Thoracic aorta (tissue), 2 donors: Measurements from ENCODE around the gene ALG5. TPM values are rescaled to one million over a fixed set of nuclear protein-coding genes. Genes with fewer than 3 reads are reported as not detected.

Source experiments
- ATAC-seq: fragments of 150-250 bp; one replicate; pipeline ENCODE4 v1.8.0; 2017; ENCODE audit warnings: low read depth; ENCODE audit not compliant: insufficient number of reproducible peaks, low FRiP score
- DNase-seq: peaks from one replicate; pipeline ENCODE4 v3.0.0-alpha.2; 2020; ENCODE audit warnings: low spot score
- H3K27ac ChIP-seq, 2 donors: fragments of 200-600 bp; sonication (generic); 1 replicate in 1 of 2; 2 replicates in 1 of 2; pipeline ENCODE4 v1.5.1; 2016; ENCODE audit warnings: mild to moderate bottlenecking in 2 of 2, moderate library complexity in 2 of 2
- H3K27me3 ChIP-seq: fragments of 200-600 bp; sonication (generic); replicated peaks from 2 replicates; pipeline ENCODE4 v1.6.0; 2016; ENCODE audit warnings: mild to moderate bottlenecking; ENCODE audit not compliant: insufficient read depth
- H3K36me3 ChIP-seq: fragments of 200-600 bp; sonication (generic); one replicate; pipeline ENCODE4 v1.5.1; 2016
- H3K4me1 ChIP-seq, 2 donors: fragments of 200-600 bp; sonication (generic); 1 replicate in 1 of 2; 2 replicates in 1 of 2; pipeline versions ENCODE4 v1.5.1 to v1.6.0; 2016; ENCODE audit warnings: low read depth in 2 of 2, mild to moderate bottlenecking in 1 of 2; ENCODE audit not compliant: control insufficient read depth in 1 of 2
- H3K4me3 ChIP-seq: fragments of 200-600 bp; sonication (generic); 2 replicates; pipeline ENCODE4 v1.5.1; 2016; ENCODE audit warnings: mild to moderate bottlenecking
- H3K9me3 ChIP-seq: fragments of 200-600 bp; sonication (generic); 2 replicates; pipeline ENCODE4 v1.5.1; 2016
- total RNA-seq, 2 donors: library from RNA; depleted of rRNA; stranded (reverse); fragments of >200 nt; gene quantifications; one replicate each; pipeline versions ENCODE4 v1.1.0 to v1.2.3, GENCODE V29; 2016
- TF ChIP-seq, protein P1 (sequence below): fragments of 200-600 bp; sonication (generic); IDR thresholded peaks from one replicate; pipeline ENCODE4 v1.5.1; 2019; ENCODE audit warnings: antibody characterized with exemption

Gene ALG5
- total RNA-seq, 2 donors from 2014 or later, result 13.5 to 19.9 TPM

DNA sequence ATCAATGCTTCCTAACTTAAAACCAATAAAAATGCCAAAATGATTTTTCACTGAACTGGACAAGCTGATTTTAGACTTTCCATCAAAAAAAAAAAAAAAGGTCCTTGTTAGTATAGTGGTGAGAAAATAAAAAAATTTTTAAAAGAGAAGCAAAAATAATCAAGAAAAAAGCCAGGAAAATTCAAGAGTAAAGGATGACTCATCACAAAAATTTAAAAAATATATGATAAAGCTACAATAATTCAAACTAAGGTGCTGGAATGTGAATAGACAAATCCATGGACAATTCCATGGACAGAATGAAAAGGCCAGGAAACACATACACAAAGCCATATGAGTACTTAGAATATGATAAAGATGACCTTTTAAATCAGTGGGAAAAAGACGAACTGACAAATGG is 26.1 kb downstream of the ALG5 start:
- TF ChIP-seq, protein P1, sequence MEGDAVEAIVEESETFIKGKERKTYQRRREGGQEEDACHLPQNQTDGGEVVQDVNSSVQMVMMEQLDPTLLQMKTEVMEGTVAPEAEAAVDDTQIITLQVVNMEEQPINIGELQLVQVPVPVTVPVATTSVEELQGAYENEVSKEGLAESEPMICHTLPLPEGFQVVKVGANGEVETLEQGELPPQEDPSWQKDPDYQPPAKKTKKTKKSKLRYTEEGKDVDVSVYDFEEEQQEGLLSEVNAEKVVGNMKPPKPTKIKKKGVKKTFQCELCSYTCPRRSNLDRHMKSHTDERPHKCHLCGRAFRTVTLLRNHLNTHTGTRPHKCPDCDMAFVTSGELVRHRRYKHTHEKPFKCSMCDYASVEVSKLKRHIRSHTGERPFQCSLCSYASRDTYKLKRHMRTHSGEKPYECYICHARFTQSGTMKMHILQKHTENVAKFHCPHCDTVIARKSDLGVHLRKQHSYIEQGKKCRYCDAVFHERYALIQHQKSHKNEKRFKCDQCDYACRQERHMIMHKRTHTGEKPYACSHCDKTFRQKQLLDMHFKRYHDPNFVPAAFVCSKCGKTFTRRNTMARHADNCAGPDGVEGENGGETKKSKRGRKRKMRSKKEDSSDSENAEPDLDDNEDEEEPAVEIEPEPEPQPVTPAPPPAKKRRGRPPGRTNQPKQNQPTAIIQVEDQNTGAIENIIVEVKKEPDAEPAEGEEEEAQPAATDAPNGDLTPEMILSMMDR, result no peak
- no peaks in the 10 kb centered on the region for H3K4me1 ChIP-seq
- H3K36me3 ChIP-seq, result no peaks in the 10 kb centered on the region
- H3K27me3 ChIP-seq, result no peaks in the 10 kb centered on the region
- H3K27ac ChIP-seq, result no peak overlapping the region
- no peak for DNase-seq
- ATAC-seq, result no peak
- H3K4me3 ChIP-seq, result no peak overlapping the region
- H3K9me3 ChIP-seq, result no peaks in the 10 kb centered on the region

DNA sequence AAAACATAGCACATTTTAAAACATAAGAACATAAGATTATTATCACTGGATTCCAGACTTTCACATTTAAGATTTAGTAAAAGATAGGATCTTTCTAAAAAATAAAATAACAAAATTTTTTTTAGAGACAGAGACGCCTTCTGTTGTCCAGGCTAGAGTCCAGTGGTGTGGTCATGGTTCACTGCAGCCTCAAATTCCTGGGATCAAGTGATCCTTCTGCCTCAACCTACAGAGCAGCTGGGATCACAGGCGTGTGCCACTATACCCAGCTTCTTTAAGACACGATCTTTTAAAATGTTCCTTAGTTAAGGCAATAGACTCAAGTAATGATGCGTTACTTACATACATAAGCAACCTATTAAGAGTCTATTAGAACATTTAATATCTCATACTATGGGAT is 32.7 kb downstream of the ALG5 start:
- ATAC-seq (no peak), DNase-seq (no peak)
- TF ChIP-seq, protein P1, result no peak
- no peaks in the 10 kb centered on the region for H3K4me1 ChIP-seq
- H3K4me3 ChIP-seq, result no peak overlapping the region
- no peak overlapping the region for H3K27ac ChIP-seq
- no peaks in the 10 kb centered on the region for H3K9me3 ChIP-seq
- peaks cover 21% of the 10 kb centered on the region for H3K36me3 ChIP-seq
- no peaks in the 10 kb centered on the region for H3K27me3 ChIP-seq

DNA sequence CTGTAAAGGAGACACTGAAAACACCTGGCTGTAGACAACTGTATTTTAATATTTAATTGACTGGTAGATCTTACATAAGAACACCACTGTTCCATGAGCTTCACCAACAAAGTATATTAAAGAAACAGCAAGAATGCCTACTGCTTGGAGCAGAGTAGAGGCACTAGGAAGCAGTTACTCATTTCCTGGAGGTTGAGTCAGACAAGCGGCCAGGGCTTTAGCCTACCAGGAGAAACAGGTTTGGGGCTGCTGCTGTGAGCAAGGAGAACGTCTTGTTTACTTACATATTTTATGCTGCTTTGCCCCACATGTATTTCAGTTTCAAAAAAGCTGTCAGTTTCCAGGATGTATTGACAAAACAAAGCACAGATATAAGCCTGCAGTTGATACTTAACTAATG is 33.4 kb downstream of the ALG5 start:
- ATAC-seq (no peak), DNase-seq (no peak)
- peaks cover 21% of the 10 kb centered on the region for H3K36me3 ChIP-seq

DNA sequence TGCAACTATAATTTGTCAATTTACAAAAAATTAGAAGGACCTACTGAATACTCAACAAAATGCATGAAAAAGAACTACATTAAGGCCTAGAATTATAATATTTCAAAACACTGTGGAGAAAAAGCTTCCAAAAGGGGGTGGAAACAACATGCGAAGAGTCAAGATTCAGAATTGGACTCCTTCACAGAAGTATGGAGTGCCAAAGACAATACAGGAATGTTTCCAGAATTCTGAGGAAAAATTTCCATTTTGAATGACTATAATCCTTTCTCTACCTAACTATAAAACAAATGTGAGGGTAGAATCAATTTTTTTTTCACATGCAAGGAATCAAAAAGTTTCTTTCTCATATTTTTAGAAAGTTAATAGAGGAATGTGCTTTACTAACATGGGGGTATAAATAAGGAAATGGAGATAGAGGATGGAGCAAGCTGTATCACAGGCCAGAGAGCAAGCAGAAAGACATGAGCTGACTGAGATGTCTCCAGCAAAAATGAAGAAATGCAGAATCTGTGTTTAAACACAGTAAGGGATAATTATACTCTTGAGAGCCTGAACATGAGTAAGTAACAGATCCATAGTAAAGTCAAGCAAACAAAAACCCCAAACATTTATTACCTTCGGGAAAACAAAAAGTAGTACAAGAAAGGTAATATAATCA is 39.6 kb downstream of the ALG5 start:
- Histone ChIP-seq H3K9me3 (no peaks in the 10 kb centered on the region), H3K27me3 (no peaks in the 10 kb centered on the region), H3K4me1 (peaks cover 9 to 14% of the 10 kb centered on the region in 2 donors), H3K4me3 (no peak overlapping the region), H3K27ac (peak overlapping the region; percentile 14 to 25), H3K36me3 (peaks cover 11% of the 10 kb centered on the region)
- TF ChIP-seq, protein P1, result no peak
- DNase-seq (no peak), ATAC-seq (no peak)

More for the DNA sequence above, 33.4 kb downstream of the ALG5 start:
- H3K4me1 ChIP-seq, result no peaks in the 10 kb centered on the region
- no peak overlapping the region for H3K4me3 ChIP-seq
- H3K27me3 ChIP-seq, result no peaks in the 10 kb centered on the region
- TF ChIP-seq, protein P1, result no peak
- H3K9me3 ChIP-seq, result no peaks in the 10 kb centered on the region
- no peak overlapping the region for H3K27ac ChIP-seq

DNA sequence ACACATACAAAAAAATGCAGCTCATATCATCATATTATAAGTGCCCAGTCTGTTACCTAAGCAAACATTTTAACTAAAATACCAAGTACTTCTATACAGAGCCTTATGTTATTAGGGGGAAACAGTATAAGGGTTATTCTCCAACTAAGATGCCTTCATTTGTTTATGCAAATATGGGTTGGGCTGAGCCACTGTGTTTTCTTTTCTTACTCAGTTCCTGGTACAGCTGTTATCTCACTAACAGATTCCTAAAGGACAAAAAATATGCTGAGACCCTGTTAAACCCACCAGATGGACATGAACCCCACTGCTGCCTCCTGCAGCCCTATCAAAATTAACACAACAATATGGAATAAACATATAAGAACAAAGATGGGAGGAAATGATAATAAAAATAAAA is 44.6 kb downstream of the ALG5 start:
- Histone ChIP-seq H3K27ac (no peak overlapping the region), H3K36me3 (peaks cover 12% of the 10 kb centered on the region), H3K9me3 (no peaks in the 10 kb centered on the region), H3K4me3 (no peak overlapping the region), H3K27me3 (no peaks in the 10 kb centered on the region), H3K4me1 (peaks cover 8% of the 10 kb centered on the region in 2 donors)
- no peak for DNase-seq
- no peak for ATAC-seq
- TF ChIP-seq, protein P1, result no peak
